HEK293 (cell line): ENCODE results near the gene TMEM183A.

Experiments used
- CTCF ChIP-seq: fragments of 450-650 bp; formaldehyde crosslinking; IDR thresholded peaks from 2 replicates; pipeline ENCODE4 v1.5.1; 2016; ENCODE audit warnings: missing biosample characterization, missing genetic modification characterization
- GLIS2 ChIP-seq: fragments of 450-650 bp; formaldehyde crosslinking; IDR thresholded peaks from 2 replicates; pipeline ENCODE4 v1.5.1; 2016; ENCODE audit warnings: missing biosample characterization, missing genetic modification characterization
- KLF9 ChIP-seq: fragments of 450-650 bp; formaldehyde crosslinking; IDR thresholded peaks from 2 replicates; pipeline ENCODE4 v1.5.1; 2016; ENCODE audit warnings: missing biosample characterization, missing genetic modification characterization, low read depth
- SP2 ChIP-seq: fragments of 450-650 bp; formaldehyde crosslinking; IDR thresholded peaks from 2 replicates; pipeline ENCODE4 v1.5.1; 2016; ENCODE audit warnings: missing biosample characterization, missing genetic modification characterization
- WT1 ChIP-seq: fragments of 450-650 bp; formaldehyde crosslinking; IDR thresholded peaks from 2 replicates; pipeline ENCODE4 v1.5.1; 2016; ENCODE audit warnings: missing biosample characterization, missing genetic modification characterization
- ZBTB17 ChIP-seq: fragments of 450-650 bp; formaldehyde crosslinking; IDR thresholded peaks from 2 replicates; pipeline ENCODE4 v1.5.1; 2016; ENCODE audit warnings: missing biosample characterization, missing genetic modification characterization
- ZBTB8A ChIP-seq: fragments of 450-650 bp; formaldehyde crosslinking; IDR thresholded peaks from 2 replicates; pipeline ENCODE4 v1.5.1; 2016; ENCODE audit warnings: missing biosample characterization, missing genetic modification characterization
- ZFP37 ChIP-seq: fragments of 450-650 bp; formaldehyde crosslinking; IDR thresholded peaks from 2 replicates; pipeline ENCODE4 v1.5.1; 2016; ENCODE audit warnings: missing biosample characterization, missing genetic modification characterization
- ZFP41 ChIP-seq: fragments of 450-650 bp; formaldehyde crosslinking; IDR thresholded peaks from 2 replicates; pipeline ENCODE4 v1.5.1; 2016; ENCODE audit warnings: missing biosample characterization, missing genetic modification characterization, borderline replicate concordance
- ZNF138 ChIP-seq: fragments of 450-650 bp; formaldehyde crosslinking; IDR thresholded peaks from 2 replicates; pipeline ENCODE4 v1.5.1; 2016; ENCODE audit warnings: missing biosample characterization, missing genetic modification characterization, borderline replicate concordance
- ZNF266 ChIP-seq: fragments of 450-650 bp; formaldehyde crosslinking; IDR thresholded peaks from 2 replicates; pipeline ENCODE4 v1.5.1; 2016; ENCODE audit warnings: missing biosample characterization, missing genetic modification characterization, low read depth
- ZNF362 ChIP-seq: fragments of 450-650 bp; formaldehyde crosslinking; IDR thresholded peaks from 2 replicates; pipeline ENCODE4 v1.5.1; 2016; ENCODE audit warnings: missing biosample characterization, missing genetic modification characterization
- ZNF624 ChIP-seq: fragments of 450-650 bp; formaldehyde crosslinking; IDR thresholded peaks from 2 replicates; pipeline ENCODE4 v1.5.1; 2017; ENCODE audit warnings: missing biosample characterization, missing genetic modification characterization
- ZNF664 ChIP-seq: fragments of 450-650 bp; formaldehyde crosslinking; IDR thresholded peaks from 2 replicates; pipeline ENCODE4 v1.5.1; 2016; ENCODE audit warnings: missing biosample characterization, missing genetic modification characterization
- ZNF776 ChIP-seq: fragments of 450-650 bp; formaldehyde crosslinking; IDR thresholded peaks from 2 replicates; pipeline ENCODE4 v1.5.0; 2017; ENCODE audit warnings: missing biosample characterization, missing genetic modification characterization, borderline replicate concordance
- ZNF785 ChIP-seq: fragments of 450-650 bp; formaldehyde crosslinking; IDR thresholded peaks from 2 replicates; pipeline ENCODE4 v1.5.1; 2016; ENCODE audit warnings: missing biosample characterization, missing genetic modification characterization
- ZXDB ChIP-seq: fragments of 450-650 bp; formaldehyde crosslinking; IDR thresholded peaks from 2 replicates; pipeline ENCODE4 v1.5.1; 2016; ENCODE audit warnings: missing biosample characterization, missing genetic modification characterization
- TF ChIP-seq, protein P1 (sequence below): fragments of 450-650 bp; formaldehyde crosslinking; optimal IDR thresholded peaks from 2 replicates; pipeline ENCODE3; 2016; ENCODE audit warnings: missing biosample characterization, mild to moderate bottlenecking, missing genetic modification characterization
- TF ChIP-seq, protein P2 (sequence below): fragments of 450-650 bp; formaldehyde crosslinking; IDR thresholded peaks from 2 replicates; pipeline ENCODE4 v1.5.0; 2017; ENCODE audit warnings: missing biosample characterization, missing genetic modification characterization, borderline replicate concordance
- TF ChIP-seq, protein P3 (sequence below): fragments of 450-650 bp; formaldehyde crosslinking; conservative IDR thresholded peaks from 2 replicates; pipeline ENCODE4 v1.5.1; 2016; ENCODE audit warnings: low read depth, missing biosample characterization, missing genetic modification characterization
- TF ChIP-seq, protein P4 (sequence below): fragments of 450-650 bp; formaldehyde crosslinking; IDR thresholded peaks from 2 replicates; pipeline ENCODE4; 2016; ENCODE audit warnings: missing biosample characterization, missing genetic modification characterization

The TMEM183A gene

GRCh38 chr1:203006948-203007871 is at the start of gene TMEM183A (continued):
- TF ChIP-seq ZNF785 (tag by site-specific recombination) (0 out of 2 replicates have a peak, but pooled peaks have one; percentile 28), ZBTB8A (0 out of 2 replicates have a peak, but pooled peaks have one; percentile 27), CTCF (0 out of 2 replicates have a peak, but pooled peaks have one; percentile 46), ZFP37 (tag by site-specific recombination) (peak; percentile 43), GLIS2 (peak; percentile 68), ZNF624 (tag by site-specific recombination) (no peak), ZNF138 (tag by site-specific recombination) (no peak), ZFP41 (tag by site-specific recombination) (no peak), ZNF776 (tag by site-specific recombination) (no peak), ZBTB17 (peak; percentile 4; the same call in 1 of the 2 replicates), ZXDB (peak; percentile 47), KLF9 (tag by site-specific recombination) (peak; percentile 47; the same call in 1 of the 2 replicates), ZNF362 (no peak), WT1 (tag by site-specific recombination) (0 out of 2 replicates have a peak, but pooled peaks have one; percentile 12), ZNF664 (tag by site-specific recombination) (no peak), ZNF266 (no peak), SP2 (tag by site-specific recombination) (peak; percentile 83)
- TF ChIP-seq, protein P1, sequence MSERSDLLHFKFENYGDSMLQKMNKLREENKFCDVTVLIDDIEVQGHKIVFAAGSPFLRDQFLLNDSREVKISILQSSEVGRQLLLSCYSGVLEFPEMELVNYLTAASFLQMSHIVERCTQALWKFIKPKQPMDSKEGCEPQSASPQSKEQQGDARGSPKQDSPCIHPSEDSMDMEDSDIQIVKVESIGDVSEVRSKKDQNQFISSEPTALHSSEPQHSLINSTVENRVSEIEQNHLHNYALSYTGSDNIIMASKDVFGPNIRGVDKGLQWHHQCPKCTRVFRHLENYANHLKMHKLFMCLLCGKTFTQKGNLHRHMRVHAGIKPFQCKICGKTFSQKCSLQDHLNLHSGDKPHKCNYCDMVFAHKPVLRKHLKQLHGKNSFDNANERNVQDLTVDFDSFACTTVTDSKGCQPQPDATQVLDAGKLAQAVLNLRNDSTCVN (tag by site-specific recombination) = peak; percentile 93
- TF ChIP-seq, protein P2, sequence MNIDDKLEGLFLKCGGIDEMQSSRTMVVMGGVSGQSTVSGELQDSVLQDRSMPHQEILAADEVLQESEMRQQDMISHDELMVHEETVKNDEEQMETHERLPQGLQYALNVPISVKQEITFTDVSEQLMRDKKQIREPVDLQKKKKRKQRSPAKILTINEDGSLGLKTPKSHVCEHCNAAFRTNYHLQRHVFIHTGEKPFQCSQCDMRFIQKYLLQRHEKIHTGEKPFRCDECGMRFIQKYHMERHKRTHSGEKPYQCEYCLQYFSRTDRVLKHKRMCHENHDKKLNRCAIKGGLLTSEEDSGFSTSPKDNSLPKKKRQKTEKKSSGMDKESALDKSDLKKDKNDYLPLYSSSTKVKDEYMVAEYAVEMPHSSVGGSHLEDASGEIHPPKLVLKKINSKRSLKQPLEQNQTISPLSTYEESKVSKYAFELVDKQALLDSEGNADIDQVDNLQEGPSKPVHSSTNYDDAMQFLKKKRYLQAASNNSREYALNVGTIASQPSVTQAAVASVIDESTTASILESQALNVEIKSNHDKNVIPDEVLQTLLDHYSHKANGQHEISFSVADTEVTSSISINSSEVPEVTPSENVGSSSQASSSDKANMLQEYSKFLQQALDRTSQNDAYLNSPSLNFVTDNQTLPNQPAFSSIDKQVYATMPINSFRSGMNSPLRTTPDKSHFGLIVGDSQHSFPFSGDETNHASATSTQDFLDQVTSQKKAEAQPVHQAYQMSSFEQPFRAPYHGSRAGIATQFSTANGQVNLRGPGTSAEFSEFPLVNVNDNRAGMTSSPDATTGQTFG = no peak
- TF ChIP-seq, protein P3, sequence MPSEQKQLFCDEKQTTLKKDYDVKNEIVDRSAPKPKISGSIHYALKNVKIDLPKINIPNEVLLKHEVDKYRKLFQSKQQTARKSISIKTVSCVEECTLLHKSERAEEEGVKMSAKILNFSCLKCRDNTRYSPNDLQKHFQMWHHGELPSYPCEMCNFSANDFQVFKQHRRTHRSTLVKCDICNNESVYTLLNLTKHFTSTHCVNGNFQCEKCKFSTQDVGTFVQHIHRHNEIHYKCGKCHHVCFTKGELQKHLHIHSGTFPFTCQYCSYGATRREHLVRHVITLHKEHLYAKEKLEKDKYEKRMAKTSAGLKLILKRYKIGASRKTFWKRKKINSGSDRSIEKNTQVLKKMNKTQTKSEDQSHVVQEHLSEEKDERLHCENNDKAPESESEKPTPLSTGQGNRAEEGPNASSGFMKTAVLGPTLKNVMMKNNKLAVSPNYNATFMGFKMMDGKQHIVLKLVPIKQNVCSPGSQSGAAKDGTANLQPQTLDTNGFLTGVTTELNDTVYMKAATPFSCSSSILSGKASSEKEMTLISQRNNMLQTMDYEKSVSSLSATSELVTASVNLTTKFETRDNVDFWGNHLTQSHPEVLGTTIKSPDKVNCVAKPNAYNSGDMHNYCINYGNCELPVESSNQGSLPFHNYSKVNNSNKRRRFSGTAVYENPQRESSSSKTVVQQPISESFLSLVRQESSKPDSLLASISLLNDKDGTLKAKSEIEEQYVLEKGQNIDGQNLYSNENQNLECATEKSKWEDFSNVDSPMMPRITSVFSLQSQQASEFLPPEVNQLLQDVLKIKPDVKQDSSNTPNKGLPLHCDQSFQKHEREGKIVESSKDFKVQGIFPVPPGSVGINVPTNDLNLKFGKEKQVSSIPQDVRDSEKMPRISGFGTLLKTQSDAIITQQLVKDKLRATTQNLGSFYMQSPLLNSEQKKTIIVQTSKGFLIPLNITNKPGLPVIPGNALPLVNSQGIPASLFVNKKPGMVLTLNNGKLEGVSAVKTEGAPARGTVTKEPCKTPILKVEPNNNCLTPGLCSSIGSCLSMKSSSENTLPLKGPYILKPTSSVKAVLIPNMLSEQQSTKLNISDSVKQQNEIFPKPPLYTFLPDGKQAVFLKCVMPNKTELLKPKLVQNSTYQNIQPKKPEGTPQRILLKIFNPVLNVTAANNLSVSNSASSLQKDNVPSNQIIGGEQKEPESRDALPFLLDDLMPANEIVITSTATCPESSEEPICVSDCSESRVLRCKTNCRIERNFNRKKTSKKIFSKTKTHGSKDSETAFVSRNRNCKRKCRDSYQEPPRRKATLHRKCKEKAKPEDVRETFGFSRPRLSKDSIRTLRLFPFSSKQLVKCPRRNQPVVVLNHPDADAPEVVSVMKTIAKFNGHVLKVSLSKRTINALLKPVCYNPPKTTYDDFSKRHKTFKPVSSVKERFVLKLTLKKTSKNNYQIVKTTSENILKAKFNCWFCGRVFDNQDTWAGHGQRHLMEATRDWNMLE (tag by site-specific recombination) = 0 out of 2 replicates have a peak, but pooled peaks have one; percentile 10
- TF ChIP-seq, protein P4, sequence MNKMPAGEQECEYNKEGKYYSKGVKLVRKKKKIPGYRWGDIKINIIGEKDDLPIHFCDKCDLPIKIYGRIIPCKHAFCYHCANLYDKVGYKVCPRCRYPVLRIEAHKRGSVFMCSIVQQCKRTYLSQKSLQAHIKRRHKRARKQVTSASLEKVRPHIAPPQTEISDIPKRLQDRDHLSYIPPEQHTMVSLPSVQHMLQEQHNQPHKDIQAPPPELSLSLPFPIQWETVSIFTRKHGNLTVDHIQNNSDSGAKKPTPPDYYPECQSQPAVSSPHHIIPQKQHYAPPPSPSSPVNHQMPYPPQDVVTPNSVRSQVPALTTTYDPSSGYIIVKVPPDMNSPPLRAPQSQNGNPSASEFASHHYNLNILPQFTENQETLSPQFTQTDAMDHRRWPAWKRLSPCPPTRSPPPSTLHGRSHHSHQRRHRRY (tag by site-specific recombination) = no peak
